Measurements from ENCODE around the gene MDM4. TPM values are rescaled to one million over a fixed set of nuclear protein-coding genes. Genes with fewer than 3 reads are reported as not detected.
A peak's percentile ranks its signal among the peaks of the same experiment; 100 is the strongest.

MDM4 gene
- total RNA-seq, 4 donors from 2014 or later = 13.2 to 62.8 (median 23.8) TPM

DNA sequence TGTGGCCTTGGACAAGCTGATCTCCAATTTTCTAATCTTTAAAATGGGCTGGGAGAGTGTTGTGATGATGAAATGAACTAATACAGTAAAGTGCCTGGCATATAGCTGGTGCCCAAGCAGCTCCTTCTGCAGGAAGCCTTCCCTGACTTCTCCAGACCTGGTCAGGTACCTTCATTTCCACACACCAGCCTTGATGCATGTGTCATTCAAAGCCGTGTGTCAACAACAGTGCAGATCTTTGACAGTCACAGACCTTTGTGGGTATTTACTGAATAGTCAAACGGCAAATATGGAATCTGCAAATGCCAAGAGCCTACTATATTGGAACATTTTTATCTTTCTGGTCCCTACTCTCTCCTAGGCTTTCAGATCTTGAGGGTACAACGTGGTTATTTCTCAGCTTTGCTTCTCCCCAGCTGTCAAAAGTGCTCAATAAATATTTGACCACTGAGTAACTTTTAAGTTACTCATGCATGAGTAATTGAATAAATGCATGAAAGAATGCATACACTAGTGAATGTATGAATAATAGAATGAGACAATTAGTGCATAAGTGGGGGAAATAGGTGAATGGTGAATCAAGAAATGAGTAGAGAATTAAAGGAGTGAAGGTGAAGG is 75.4 kb downstream of the MDM4 start:
- no peaks in the 10 kb centered on the region for H3K9me3 ChIP-seq
- peaks cover 0 to 17% (median 0%) of the 10 kb centered on the region in 3 donors for H3K4me1 ChIP-seq
- no peaks in the 10 kb centered on the region for H3K36me3 ChIP-seq
- no peak for DNase-seq
- intact Hi-C loops (cut with DNase I) = no loop called here
- H3K27me3 ChIP-seq = no peaks in the 10 kb centered on the region
- TF ChIP-seq CTCF (IDR thresholded peaks at IDR 0.05) = no peak
- TF ChIP-seq POLR2A (IDR thresholded peaks at IDR 0.05) = no peak
- 35 to 51% methylated on average over 3 of the region's 3 CpGs for WGBS, 2 donors
- no peak overlapping the region for H3K4me3 ChIP-seq
- H3K27ac ChIP-seq = no peak overlapping the region

DNA sequence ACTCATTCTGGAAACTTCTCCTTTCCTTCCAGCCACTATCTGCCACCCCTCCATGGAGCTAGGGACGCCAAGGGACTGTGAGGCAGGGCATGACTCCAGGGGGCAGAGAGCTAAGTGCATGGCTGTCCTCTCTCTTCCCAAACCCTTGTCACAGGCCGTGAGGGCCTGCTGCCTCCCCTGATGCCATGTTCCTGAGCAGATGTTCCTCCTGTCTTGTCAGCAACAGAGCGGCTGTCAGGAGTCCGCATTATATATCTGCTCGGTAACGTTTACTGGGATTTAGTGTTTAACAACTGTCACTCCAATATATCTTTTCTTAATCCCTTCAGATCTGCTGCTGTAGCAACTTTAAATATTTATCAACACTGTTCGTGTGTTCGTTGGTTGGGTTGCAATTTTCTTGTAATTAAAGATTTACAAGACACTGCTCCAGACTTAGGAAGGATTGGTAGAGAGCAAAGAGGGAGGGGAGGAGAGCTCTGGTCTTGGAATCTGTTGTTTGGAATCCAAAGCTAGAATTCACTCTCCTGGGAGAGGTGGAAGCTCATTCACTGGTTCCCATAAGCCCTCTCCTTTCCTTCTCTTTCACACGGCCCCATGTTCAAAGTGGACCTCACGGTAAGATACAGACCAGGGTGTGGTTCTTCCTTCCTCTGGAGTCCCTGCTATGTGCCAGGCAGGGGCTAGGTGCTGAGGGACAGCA is 76.2 kb downstream of the MDM4 start:
- Histone ChIP-seq H3K4me3 (no peak overlapping the region), H3K36me3 (no peaks in the 10 kb centered on the region), H3K9me3 (no peaks in the 10 kb centered on the region), H3K4me1 (peaks cover 0 to 17% (median 0%) of the 10 kb centered on the region in 3 donors), H3K27me3 (no peaks in the 10 kb centered on the region), H3K27ac (no peak overlapping the region)
- WGBS, 2 donors = 45 to 60% methylated on average over 9 of the region's 10 CpGs
- intact Hi-C loops (cut with DNase I) = no loop called here
- DNase-seq = no peak
- no peak for TF ChIP-seq POLR2A (IDR thresholded peaks at IDR 0.05)
- no peak for TF ChIP-seq CTCF (IDR thresholded peaks at IDR 0.05)

- Histone ChIP-seq H3K4me1 (peaks cover 0 to 19% (median 0%) of the 10 kb centered on the region in 3 donors), H3K27me3 (peaks cover 0 to 24% (median 0%) of the 10 kb centered on the region in 4 donors), H3K9me3 (no peaks in the 10 kb centered on the region), H3K4me3 (no peak overlapping the region), H3K27ac (peak overlapping the region in 1 of 4 donors; percentile 37), H3K36me3 (no peaks in the 10 kb centered on the region)
- DNase-seq = no peak
- intact Hi-C loops (cut with DNase I) = no loop called here
- 50 to 59% methylated on average over 4 of the region's 4 CpGs for WGBS, 2 donors
- no peak for TF ChIP-seq CTCF (IDR thresholded peaks at IDR 0.05)
- no peak for TF ChIP-seq POLR2A (IDR thresholded peaks at IDR 0.05)
These were observed 82.2 kb downstream of the MDM4 start for GRCh38 chr1:204598319-204598969.

DNA sequence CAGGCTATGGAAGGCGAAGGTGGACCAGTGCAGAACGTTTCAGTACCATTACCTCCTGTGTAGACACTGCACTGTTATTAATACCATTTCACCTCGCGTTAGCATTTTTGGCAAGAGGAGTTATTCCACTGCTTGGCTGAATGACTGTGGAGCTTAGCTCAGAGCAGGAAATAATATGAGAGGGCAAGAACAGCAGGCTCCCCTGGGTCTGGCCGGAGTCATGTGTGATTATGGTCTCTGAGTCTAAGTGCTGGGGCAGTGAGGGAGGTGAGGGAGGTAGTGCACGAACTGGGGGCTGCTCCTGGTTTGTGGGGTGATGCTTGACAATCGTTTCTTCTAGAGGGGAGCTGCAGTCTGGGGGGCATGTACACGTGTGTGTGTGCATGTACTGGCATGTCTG is 82.9 kb downstream of the MDM4 start:
- Histone ChIP-seq H3K4me1 (peaks cover 0 to 19% (median 0%) of the 10 kb centered on the region in 3 donors), H3K27ac (peak overlapping the region in 1 of 4 donors; percentile 37), H3K4me3 (no peak overlapping the region), H3K36me3 (no peaks in the 10 kb centered on the region), H3K9me3 (no peaks in the 10 kb centered on the region), H3K27me3 (peaks cover 0 to 27% (median 0%) of the 10 kb centered on the region in 4 donors)
- no peak for DNase-seq
- TF ChIP-seq POLR2A (IDR thresholded peaks at IDR 0.05) = no peak
- no peak for TF ChIP-seq CTCF (IDR thresholded peaks at IDR 0.05)
- intact Hi-C loops (cut with DNase I) = no loop called here
- 55 to 58% methylated on average over 8 of the region's 8 CpGs for WGBS, 2 donors

GRCh38 chr1:204599596-204599995 is 83.4 kb downstream of the MDM4 start:
- DNase-seq = no peak
- Histone ChIP-seq H3K9me3 (no peaks in the 10 kb centered on the region), H3K4me1 (peaks cover 0 to 19% (median 0%) of the 10 kb centered on the region in 3 donors), H3K36me3 (no peaks in the 10 kb centered on the region), H3K27me3 (peaks cover 0 to 28% (median 0%) of the 10 kb centered on the region in 4 donors), H3K4me3 (no peak overlapping the region), H3K27ac (no peak overlapping the region)
- intact Hi-C loops (cut with DNase I) = no loop called here
- TF ChIP-seq CTCF (IDR thresholded peaks at IDR 0.05) = no peak
- TF ChIP-seq POLR2A (IDR thresholded peaks at IDR 0.05) = no peak
- WGBS, 2 donors = 67 to 89% methylated on average over 6 to 7 of the region's 10 CpGs

Measured in esophagus squamous epithelium (tissue), 5 donors.